GM19397 (cell line): ENCODE results near the gene MAPK9.

Source experiments
- ATAC-seq: cut with Tn5 transposase; IDR thresholded peaks from one replicate; pipeline ENCODE4 v1.9.1; 2021; ENCODE audit warnings: mild to moderate bottlenecking, moderate library complexity; ENCODE audit not compliant: unreplicated experiment

Gene MAPK9

DNA sequence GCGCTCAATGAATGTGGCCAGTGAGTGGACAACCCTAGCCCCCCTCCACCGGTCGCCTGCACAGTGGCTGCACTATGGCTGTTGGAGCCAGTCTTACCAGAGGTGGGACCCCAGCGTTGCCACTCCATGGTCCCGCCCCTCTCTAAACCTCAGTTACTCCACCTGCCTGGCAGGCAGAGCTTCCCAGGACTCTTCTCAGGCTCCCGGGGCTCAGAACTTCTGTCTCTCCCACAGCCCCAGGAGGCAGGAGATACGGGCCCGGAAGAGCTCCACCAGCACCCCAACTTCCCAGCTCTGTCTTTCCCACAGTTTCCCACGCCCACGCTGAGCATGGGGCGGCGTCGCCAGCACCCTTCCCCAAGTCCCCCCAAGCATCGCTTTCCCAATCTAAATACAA lies 83.8 kb downstream of the MAPK9 start:
- ATAC-seq, result no peak

GRCh38 chr5:180207593-180207992 lies 84.3 kb downstream of the MAPK9 start:
- no peak for ATAC-seq

GRCh38 chr5:180206993-180207392 lies 84.9 kb downstream of the MAPK9 start:
- ATAC-seq, result no peak

GRCh38 chr5:180205916-180206315 lies 86.0 kb downstream of the MAPK9 start:
- ATAC-seq, result no peak

DNA sequence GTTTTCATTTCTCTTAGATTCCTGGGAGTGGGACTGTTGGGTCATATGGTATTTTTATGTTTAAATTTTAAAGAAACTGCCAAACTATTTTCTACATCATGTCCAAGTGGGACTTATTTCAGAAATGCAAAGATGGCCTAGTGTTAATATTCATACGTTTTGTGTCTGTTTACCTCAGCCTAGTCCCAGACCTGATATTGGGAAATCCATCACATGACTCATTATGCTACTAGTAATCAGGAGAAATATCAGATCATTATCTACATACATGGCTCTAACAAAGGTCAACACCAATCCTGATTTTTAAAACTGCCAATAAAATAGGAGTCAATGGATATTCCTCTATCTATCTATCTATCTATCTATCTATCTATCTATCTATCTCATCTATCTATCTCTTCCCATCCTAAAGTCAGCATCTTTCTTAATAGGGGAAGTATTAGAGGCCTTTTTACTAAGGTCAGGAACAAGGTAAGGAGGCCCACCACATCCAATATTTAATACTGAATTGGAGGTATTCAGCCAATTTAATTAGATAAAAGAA lies 87.5 kb downstream of the MAPK9 start:
- no peak for ATAC-seq

DNA sequence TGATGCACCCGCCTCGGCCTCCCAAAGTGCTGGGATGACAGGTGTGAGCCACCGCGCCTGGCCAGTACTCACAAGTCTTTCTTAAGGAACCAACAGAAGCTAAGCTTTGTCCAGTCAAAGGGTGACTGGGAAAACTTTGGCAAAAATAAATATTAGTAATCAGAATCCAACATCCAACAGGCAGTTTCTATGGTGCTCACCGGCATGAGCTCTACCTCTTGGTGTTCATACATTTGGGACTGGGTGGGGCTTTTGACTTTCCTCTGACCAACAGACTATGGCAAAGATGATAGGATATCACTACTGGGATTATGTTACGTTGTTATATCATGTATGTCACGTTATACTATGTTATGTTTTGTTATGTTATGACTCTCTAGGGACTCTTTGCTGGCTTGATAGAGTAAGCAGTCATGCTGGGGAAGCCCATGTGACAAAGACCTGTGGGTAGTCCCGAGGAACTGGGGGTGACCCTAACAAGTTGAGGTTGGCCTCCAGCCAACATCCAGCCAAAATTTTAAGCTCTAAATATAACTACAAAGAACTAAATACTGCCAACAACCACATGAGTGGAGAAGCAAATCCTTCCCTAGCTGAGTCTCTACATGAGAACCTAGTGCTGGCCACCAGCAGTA lies 88.8 kb downstream of the MAPK9 start:
- ATAC-seq, result no peak

DNA sequence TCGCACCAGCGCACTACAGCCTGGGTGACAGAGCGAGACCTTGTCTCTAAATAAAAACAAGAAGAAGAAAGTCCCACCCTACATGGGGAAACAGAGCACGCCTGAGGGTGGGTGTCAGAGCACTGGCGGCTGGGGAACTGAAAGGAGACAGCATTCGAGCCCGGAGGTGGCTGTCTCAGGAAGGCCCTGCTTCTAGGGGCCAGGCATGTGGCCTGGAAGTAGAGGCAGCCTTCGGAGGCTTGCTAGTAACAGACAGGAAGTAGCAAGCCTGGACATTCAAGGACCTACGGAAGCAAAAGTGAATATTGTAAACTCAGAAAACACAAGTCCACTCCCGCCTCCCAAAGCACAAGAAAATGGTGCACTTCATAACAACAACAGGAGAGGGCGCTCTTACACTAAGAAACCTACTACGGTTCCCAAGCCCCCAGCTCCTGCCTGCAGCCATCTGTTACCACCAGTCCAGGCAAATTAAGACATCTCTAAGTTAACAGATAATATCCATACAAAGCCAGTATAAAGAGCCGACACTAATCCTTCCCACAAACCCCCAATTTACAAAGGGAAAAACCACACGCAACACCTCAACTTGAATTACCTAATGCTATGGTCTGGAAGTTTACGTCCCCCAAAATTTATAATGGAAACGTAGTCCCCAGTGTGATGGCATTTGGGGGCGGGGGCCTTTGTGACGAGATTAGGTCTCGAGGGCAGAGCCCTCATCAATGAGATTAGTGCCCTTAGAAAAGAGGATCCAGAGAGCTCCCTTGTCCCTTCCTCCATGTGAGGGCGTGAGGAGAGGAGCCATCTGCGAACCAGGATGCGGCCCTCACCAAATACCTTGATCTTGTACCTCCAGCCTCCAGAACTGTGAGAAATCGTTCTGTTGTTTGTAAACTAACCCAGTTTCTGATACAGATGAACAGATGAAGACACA lies 90.6 kb downstream of the MAPK9 start:
- no peak for ATAC-seq

DNA sequence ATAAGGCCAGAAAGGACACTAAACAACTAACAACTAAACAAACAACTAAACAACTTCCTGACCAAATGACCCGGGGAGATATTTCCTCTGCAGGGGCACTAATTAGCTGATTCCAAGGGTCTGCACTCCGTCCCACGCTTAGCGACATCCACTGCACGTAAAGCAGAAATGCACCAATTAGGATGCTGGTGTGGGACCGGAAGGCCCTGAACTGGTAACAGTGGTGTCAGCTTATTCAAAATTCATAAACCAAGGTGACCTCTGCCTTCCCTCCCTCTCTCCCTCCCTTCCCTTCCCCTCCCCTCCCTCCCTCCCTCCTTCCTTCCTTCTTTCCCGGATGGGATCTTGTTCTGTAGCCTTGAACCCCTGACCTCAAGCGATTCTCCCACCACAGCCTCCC lies 92.5 kb downstream of the MAPK9 start:
- no peak for ATAC-seq

DNA sequence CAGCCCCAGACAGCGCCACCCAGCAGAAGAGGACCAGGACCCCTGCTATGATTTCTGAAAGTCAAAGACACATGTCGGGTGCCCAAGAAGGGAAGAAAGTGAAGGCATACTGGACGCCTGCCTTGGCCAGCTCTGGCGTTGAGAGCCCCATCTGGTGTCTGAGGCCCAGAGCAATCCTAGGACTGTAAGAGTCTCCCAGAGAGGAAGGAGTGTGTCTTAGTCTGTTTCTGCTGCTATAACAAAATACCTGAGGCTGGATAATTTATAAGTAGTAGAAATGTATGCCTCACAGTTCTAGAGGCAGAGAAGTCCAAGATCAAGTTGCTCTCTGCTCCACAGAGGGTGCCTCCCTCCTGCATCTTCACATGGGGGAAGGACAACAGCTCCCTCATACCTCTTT lies 93.7 kb downstream of the MAPK9 start:
- ATAC-seq, result no peak

DNA sequence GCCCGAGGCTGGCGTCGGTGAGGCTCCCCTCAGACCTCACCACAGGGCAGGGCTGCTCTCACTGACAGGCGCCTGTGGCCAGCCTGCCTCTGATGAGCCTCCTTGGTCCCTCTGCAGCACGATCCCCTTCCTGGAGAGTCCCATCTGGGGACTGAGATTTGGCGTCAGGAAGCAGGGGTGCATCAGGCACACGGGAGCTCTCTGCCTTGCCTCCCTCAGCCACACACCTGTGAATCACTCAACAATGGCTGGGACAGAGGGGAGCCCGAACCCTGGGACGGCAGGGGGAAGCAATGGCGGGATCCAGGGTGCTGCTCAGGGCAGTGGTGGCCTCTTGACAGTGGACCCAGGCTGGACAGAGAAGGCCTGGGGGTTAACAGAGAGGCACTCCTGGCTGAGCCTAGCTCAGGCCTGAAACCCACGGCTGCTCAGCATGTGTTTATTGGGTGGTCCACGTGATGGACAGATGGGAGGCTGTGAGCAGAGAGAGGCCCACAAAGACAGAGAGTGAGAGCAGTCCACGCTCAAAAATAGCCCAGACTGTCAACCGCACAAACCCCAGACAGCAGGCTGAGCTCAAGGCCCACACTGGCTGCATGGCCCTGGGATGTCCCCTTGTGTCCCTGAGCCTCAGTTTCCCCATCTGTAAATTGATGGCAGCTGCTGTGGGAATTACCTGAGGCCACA lies 94.7 kb downstream of the MAPK9 start:
- no peak for ATAC-seq

GRCh38 chr5:180194410-180195345 lies 97.2 kb downstream of the MAPK9 start:
- ATAC-seq, result no peak

GRCh38 chr5:180193749-180194375 lies 98.0 kb downstream of the MAPK9 start:
- no peak for ATAC-seq

DNA sequence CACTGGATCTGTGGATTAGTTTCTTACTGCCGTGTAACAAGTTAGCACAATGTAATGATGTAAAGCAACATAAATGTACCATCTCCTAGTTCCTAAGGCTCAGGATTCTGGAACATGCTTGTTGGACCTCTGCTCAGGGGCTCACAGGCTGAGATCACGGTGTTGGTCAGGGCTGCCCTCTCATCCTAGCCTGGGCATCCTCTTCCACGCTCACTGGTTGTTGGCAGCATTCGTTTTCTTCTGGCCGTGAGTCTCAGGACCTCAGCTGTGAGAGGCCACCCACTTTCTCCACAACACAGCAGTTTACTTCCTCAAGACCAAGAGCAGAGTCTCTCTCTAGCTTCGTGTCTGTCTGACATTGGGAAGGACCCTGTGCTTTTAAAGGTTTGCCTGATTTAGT lies 100.2 kb downstream of the MAPK9 start:
- ATAC-seq, result no peak

DNA sequence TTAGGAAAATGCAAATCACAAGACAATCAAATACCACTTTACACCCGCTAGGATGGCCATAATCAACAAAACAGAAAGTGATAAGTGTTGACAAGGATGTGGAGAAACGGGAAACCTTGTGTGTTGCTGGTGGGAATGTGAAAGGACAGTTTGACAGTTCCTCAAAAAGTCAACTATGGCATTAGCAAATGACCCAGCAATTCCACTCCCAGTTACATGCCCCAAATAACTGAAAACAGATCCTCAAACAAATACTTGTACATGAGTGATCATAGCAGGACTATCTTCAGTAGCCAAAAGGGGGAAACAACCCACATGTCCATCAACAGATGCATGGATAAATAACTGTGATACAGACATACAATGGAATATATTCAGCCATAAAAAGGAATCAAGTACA lies 104.1 kb downstream of the MAPK9 start:
- ATAC-seq, result no peak
